ENCODE data around the gene EMILIN2. TPM values are rescaled to one million over a fixed set of nuclear protein-coding genes. Genes with fewer than 3 reads are reported as not detected.

The EMILIN2 gene
- total RNA-seq, 1 experiment from 2014 or later: 20.0 TPM

DNA sequence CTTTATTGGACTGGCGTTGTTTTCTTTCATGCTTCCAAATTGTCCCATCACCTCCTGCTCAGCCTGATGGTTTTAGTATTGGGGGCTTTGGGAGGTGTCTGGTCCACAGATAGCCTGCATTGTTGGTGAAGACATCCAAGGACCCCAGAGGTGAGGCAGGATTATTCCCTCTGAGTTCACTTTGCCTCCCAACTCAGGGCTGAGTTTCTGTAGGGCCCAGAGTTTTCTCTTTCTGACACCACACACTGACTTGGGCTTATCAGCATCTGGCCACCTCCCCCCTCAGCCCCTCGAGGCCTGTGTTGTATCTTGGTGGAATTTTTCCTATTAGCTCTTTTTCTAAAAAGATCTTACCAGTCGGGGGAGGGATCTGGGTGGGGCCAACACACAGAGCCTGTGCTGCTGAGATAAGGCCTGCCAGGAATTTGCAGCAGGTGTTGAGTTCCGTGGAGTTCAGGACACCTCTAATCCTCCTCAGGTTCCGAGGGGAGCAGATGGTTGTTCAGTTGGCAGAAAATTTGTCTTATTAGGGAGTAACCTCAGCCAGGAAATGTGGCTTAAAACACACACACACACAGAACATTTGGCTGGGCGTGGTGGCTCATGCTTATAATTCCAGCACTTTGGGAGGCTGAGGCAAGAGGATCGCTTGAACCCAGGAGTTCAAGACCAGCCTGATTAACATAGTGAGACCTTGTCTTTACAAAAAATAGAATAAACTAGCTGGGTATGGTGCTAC lies 7.3 kb downstream of the EMILIN2 start:
- Histone ChIP-seq H4K20me1 (ENCODE audit: control insufficient read depth, insufficient read depth, insufficient read length) (no peaks in the 10 kb centered on the region), H3K23ac (ENCODE audit: insufficient read length, low read depth, low read length) (no peak overlapping the region), H3K27ac (ENCODE audit: insufficient read length, low read depth, low read length) (no peak overlapping the region), H3K23me2 (ENCODE audit: insufficient read length, low read depth, low read length, poor library complexity, severe bottlenecking) (no peaks in the 10 kb centered on the region), H3K79me1 (ENCODE audit: insufficient read depth, low read depth, low read length, poor library complexity, severe bottlenecking) (no peaks in the 10 kb centered on the region), H3T11ph (ENCODE audit: low read length) (no peak overlapping the region), H4K8ac (replicated peaks; ENCODE audit: insufficient read length, low read depth, low read length) (no peak overlapping the region), H2AK5ac (ENCODE audit: insufficient read length, low read length) (no peak overlapping the region), H4K91ac (ENCODE audit: insufficient read length, low read depth, low read length) (no peak overlapping the region), H2BK15ac (ENCODE audit: low read depth, low read length) (no peak overlapping the region), H2BK20ac (ENCODE audit: low read depth, low read length, poor library complexity, severe bottlenecking) (no peak overlapping the region), H2BK5ac (ENCODE audit: insufficient read length, low read length) (no peak overlapping the region), H3K27me3 (ENCODE audit: insufficient read depth, low read length) (no peaks in the 10 kb centered on the region; the same call in 1 of the 2 replicates), H3K4ac (ENCODE audit: low read depth, low read length) (no peak overlapping the region), H3K56ac (ENCODE audit: insufficient read length, low read depth, low read length) (no peak overlapping the region), H3K14ac (ENCODE audit: insufficient read depth, low read length) (no peak overlapping the region), H2BK12ac (ENCODE audit: insufficient read length, low read depth, low read length) (no peak overlapping the region), H3K4me2 (ENCODE audit: insufficient read depth, insufficient read length, low read length) (no peak overlapping the region), H4K5ac (ENCODE audit: insufficient read length, low read depth, low read length) (no peak overlapping the region), H3K9me3 (ENCODE audit: control insufficient read depth, low read depth, low read length) (no peaks in the 10 kb centered on the region), H3K4me1 (ENCODE audit: insufficient read depth, low read length) (no peaks in the 10 kb centered on the region; the same call in 1 of the 2 replicates), H3K9ac (ENCODE audit: extremely low read depth, insufficient read length, low read length) (no peak overlapping the region), H3K79me2 (ENCODE audit: insufficient read depth, low read length) (no peaks in the 10 kb centered on the region), H2BK120ac (ENCODE audit: low read depth, low read length, poor library complexity, severe bottlenecking) (no peak overlapping the region), H2AFZ (ENCODE audit: low read length) (no peak overlapping the region), H3K18ac (ENCODE audit: insufficient read length, low read depth, low read length) (no peak overlapping the region)
- Mint-ChIP-seq H3K4me1 (peaks cover 9 to 20% of the 10 kb centered on the region in 2 experiments), H3K4me3 (no peak overlapping the region), H3K27ac (no peak overlapping the region), H3K9me3 (no peaks in the 10 kb centered on the region; a peak in 1 of 5 replicates), H3K27me3 (ENCODE audit: low read depth) (peaks cover 20% of the 10 kb centered on the region), H3K36me3 (ENCODE audit: insufficient read depth in 1 of 3, low read depth in 3 of 3) (0 out of 7 replicates have a peak, but pooled peaks cover 0 to under 1% (median 0%) of the 10 kb centered on the region in 3 experiments)
- TF ChIP-seq, protein P1, sequence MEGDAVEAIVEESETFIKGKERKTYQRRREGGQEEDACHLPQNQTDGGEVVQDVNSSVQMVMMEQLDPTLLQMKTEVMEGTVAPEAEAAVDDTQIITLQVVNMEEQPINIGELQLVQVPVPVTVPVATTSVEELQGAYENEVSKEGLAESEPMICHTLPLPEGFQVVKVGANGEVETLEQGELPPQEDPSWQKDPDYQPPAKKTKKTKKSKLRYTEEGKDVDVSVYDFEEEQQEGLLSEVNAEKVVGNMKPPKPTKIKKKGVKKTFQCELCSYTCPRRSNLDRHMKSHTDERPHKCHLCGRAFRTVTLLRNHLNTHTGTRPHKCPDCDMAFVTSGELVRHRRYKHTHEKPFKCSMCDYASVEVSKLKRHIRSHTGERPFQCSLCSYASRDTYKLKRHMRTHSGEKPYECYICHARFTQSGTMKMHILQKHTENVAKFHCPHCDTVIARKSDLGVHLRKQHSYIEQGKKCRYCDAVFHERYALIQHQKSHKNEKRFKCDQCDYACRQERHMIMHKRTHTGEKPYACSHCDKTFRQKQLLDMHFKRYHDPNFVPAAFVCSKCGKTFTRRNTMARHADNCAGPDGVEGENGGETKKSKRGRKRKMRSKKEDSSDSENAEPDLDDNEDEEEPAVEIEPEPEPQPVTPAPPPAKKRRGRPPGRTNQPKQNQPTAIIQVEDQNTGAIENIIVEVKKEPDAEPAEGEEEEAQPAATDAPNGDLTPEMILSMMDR (conservative IDR thresholded peaks at IDR 0.05): no peak
- DNase-seq: no peak
- WGBS (ENCODE audit: extremely low coverage, insufficient read length, low lambda C conversion rate): no CpG with 5 or more reads among the region's 7 CpGs
